Smooth muscle cell (in vitro differentiated cells): ENCODE data around the gene LAMA1. TPM values are rescaled to one million over a fixed set of nuclear protein-coding genes. Genes with fewer than 3 reads are reported as not detected.

Experiments used
- DNase-seq: peaks from one replicate; lab custom pipeline; 2025; ENCODE audit not compliant: unreplicated experiment; lab: John Stamatoyannopoulos, UW
- H2AFZ ChIP-seq: fragments of 200-600 bp; sonication (generic); 2 replicates; pipeline ENCODE4 v1.6.0; 2016; ENCODE audit warnings: antibody characterized with exemption, low read depth, mild to moderate bottlenecking
- H3F3A ChIP-seq: fragments of 200-600 bp; sonication (generic); 2 replicates; pipeline ENCODE4 v1.6.0; 2017; ENCODE audit warnings: antibody characterized with exemption, low read depth
- H3K27ac ChIP-seq: fragments of 200-600 bp; sonication (generic); 2 replicates; pipeline ENCODE4 v1.5.1; 2016; ENCODE audit warnings: low read depth, mild to moderate bottlenecking
- H3K27me3 ChIP-seq: fragments of 200-600 bp; sonication (generic); 2 replicates; pipeline ENCODE4 v1.6.1; 2016; ENCODE audit warnings: low read depth, mild to moderate bottlenecking
- H3K36me3 ChIP-seq: fragments of 200-600 bp; sonication (generic); 2 replicates; pipeline ENCODE4 v1.5.1; 2016; ENCODE audit warnings: low read depth
- H3K4me1 ChIP-seq: fragments of 200-600 bp; sonication (generic); 2 replicates; pipeline ENCODE4 v1.5.1; 2016; ENCODE audit warnings: low read depth
- H3K4me2 ChIP-seq: fragments of 200-600 bp; sonication (generic); 2 replicates; pipeline ENCODE4 v1.6.0; 2016; ENCODE audit warnings: mild to moderate bottlenecking
- H3K4me3 ChIP-seq: fragments of 200-600 bp; sonication (generic); 2 replicates; pipeline ENCODE4 v1.5.1; 2016; ENCODE audit warnings: mild to moderate bottlenecking
- H3K79me2 ChIP-seq: fragments of 200-600 bp; sonication (generic); 2 replicates; pipeline ENCODE4 v1.6.0; 2016; ENCODE audit warnings: low read depth, mild to moderate bottlenecking
- H3K9ac ChIP-seq: fragments of 200-600 bp; sonication (generic); 2 replicates; pipeline ENCODE4 v1.6.0; 2016; ENCODE audit warnings: low read depth
- H3K9me3 ChIP-seq: fragments of 200-600 bp; sonication (generic); replicated peaks from 2 replicates; pipeline ENCODE4 v1.5.1; 2016; ENCODE audit warnings: low read depth
- H4K20me1 ChIP-seq: fragments of 200-600 bp; sonication (generic); 2 replicates; pipeline ENCODE4 v1.6.0; 2016; ENCODE audit warnings: low read depth
- CTCF ChIP-seq: fragments of 200-600 bp; sonication (generic); IDR thresholded peaks from 2 replicates; pipeline ENCODE4 v1.5.1; 2017; ENCODE audit warnings: borderline replicate concordance, mild to moderate bottlenecking, antibody characterized with exemption; ENCODE audit not compliant: insufficient read depth, poor library complexity, severe bottlenecking
- WGBS: methylation state at CpG from one replicate; pipeline ENCODE4 v1.1.7; 2016; ENCODE audit warnings: low lambda C conversion rate; 5-methylcytosine and 5-hydroxymethylcytosine counted together
- polyA plus RNA-seq: library from polyadenylated mRNA; unstranded; fragments of >200 nt; fragmentation: Nextera tagmentation; extraction: Ambion mirVana; gene quantifications from 2 replicates; pipeline ENCODE4 v1.2.1, GENCODE V29; 2016
- total RNA-seq: library from RNA; depleted of rRNA; stranded (reverse); fragments of >200 nt; gene quantifications from 2 replicates; pipeline ENCODE4 v1.2.3, GENCODE V29; 2014

The LAMA1 gene
- total and polyA plus RNA-seq, 2 experiments from 2014 or later = 6.7 to 9.7 TPM

- Histone ChIP-seq H3K36me3 (no peaks in the 10 kb centered on the region), H3K79me2 (no peaks in the 10 kb centered on the region), H3F3A (no peaks in the 10 kb centered on the region), H3K4me3 (no peak overlapping the region), H3K4me2 (no peak overlapping the region), H2AFZ (no peak overlapping the region), H4K20me1 (no peaks in the 10 kb centered on the region), H3K9ac (no peak overlapping the region), H3K27ac (no peak overlapping the region), H3K9me3 (no peaks in the 10 kb centered on the region), H3K27me3 (no peaks in the 10 kb centered on the region), H3K4me1 (no peaks in the 10 kb centered on the region)
- TF ChIP-seq CTCF = no peak
- 95% methylated on average over 12 of the region's 12 CpGs for WGBS
- DNase-seq = no peak
Observed at GRCh38 chr18:6956999-6957398, 160.6 kb downstream of the LAMA1 start.

- no peak for TF ChIP-seq CTCF
- Histone ChIP-seq H3K36me3 (no peaks in the 10 kb centered on the region), H3K27ac (no peak overlapping the region), H2AFZ (no peak overlapping the region), H4K20me1 (no peaks in the 10 kb centered on the region), H3K9ac (no peak overlapping the region), H3K4me1 (peaks cover 4% of the 10 kb centered on the region), H3K79me2 (no peaks in the 10 kb centered on the region), H3K27me3 (no peaks in the 10 kb centered on the region), H3K4me2 (no peak overlapping the region), H3K4me3 (no peak overlapping the region), H3K9me3 (no peaks in the 10 kb centered on the region), H3F3A (no peaks in the 10 kb centered on the region)
- no peak for DNase-seq
- 97% methylated on average over 5 of the region's 5 CpGs for WGBS
Observed at GRCh38 chr18:6956495-6956894, 161.1 kb downstream of the LAMA1 start.

- Histone ChIP-seq H3K4me1 (peaks cover 4% of the 10 kb centered on the region), H3K27ac (no peak overlapping the region), H3K9ac (no peak overlapping the region), H3K4me2 (no peak overlapping the region), H3K36me3 (no peaks in the 10 kb centered on the region), H3K27me3 (no peaks in the 10 kb centered on the region), H4K20me1 (no peaks in the 10 kb centered on the region), H2AFZ (no peak overlapping the region), H3K4me3 (no peak overlapping the region), H3K79me2 (no peaks in the 10 kb centered on the region), H3K9me3 (no peaks in the 10 kb centered on the region), H3F3A (no peaks in the 10 kb centered on the region)
- TF ChIP-seq CTCF = no peak
- DNase-seq = no peak
- WGBS = 98% methylated on average over 18 of the region's 18 CpGs
Observed at GRCh38 chr18:6955304-6955703, 162.3 kb downstream of the LAMA1 start.

GRCh38 chr18:6954501-6954900 lies 163.1 kb downstream of the LAMA1 start:
- Histone ChIP-seq H3F3A (no peaks in the 10 kb centered on the region), H3K9ac (no peak overlapping the region), H3K79me2 (no peaks in the 10 kb centered on the region), H3K36me3 (no peaks in the 10 kb centered on the region), H3K4me2 (no peak overlapping the region), H3K27me3 (no peaks in the 10 kb centered on the region), H3K4me1 (peaks cover 4% of the 10 kb centered on the region), H2AFZ (no peak overlapping the region), H3K4me3 (no peak overlapping the region), H3K9me3 (no peaks in the 10 kb centered on the region), H4K20me1 (no peaks in the 10 kb centered on the region), H3K27ac (no peak overlapping the region)
- no peak for DNase-seq
- TF ChIP-seq CTCF = no peak
- WGBS = 94% methylated on average over 4 of the region's 4 CpGs
